ENCODE data around the gene KLF16. TPM values are rescaled to one million over a fixed set of nuclear protein-coding genes. Genes with fewer than 3 reads are reported as not detected.

Gene KLF16
- total RNA-seq, 5 donors from 2014 or later (not counting 1 experiment from before 2014, with no cell fraction given): 29.8 to 61.4 (median 32.7) TPM

DNA sequence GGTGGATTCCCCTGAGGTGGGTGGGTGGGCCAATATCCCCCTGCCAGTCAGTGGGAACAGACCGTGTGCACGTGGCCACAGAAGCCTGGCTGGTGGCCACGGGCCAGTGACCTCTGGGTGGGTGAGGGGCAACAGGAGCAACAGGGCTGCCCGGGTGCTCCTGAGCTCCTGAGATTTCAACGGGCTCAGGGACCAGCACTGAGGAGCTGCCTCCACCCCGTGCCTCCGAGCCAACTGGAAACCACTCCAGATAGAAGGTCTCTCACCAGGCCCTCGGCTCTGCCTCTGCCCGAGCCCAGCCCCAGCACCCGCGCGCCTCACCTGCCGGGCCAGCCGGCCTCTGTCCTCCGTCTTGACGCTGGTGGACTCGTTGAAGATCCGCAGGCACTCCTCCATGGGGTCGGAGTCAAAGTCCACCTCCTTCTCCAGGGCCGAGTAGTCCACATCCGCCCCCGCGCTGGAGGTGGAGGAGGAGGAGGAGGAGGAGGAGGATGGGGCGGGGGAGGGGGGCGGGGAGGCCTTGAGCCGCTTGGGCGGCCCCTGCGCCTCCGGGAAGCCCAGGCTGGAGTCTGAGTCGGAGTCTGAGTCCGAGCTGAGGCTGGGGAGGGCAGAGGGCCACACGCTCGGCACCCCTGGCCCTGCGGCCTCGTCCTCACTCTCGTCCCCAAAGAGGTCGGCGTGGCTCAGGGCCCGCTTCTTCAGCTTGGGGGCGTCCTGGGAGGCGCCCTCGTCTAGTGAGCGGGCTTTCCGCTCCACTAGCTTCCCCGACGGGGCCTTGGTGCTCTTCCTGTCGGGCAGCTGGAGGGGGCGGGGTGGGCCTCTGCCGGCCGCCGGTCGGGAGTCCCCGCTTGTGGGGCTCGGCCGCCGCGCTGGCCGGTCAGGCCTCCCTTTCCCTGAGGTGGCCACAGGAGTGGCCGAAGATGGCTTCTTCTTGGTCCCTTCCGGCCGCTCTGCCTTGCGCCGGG lies 36.5 kb downstream of the KLF16 start:
- no peak overlapping the region for H3K27ac Mint-ChIP-seq
- no peaks in the 10 kb centered on the region for H3K9me3 ChIP-seq
- peaks cover 13% of the 10 kb centered on the region for H3K36me3 Mint-ChIP-seq
- DNase-seq: no peak
- peaks cover 0 to 13% of the 10 kb centered on the region in 2 experiments for H3K4me1 ChIP-seq (ENCODE audit: control insufficient read depth in 1 of 2, extremely low read depth in 1 of 2, insufficient read depth in 2 of 2, low read length in 2 of 2)
- H3K4me3 ChIP-seq (ENCODE audit: control insufficient read depth in 1 of 2, extremely low read depth in 1 of 2, low read length in 1 of 2): no peak overlapping the region
- H3K36me3 ChIP-seq (ENCODE audit: control insufficient read depth in 2 of 2, extremely low read depth in 1 of 2, insufficient read depth in 1 of 2, low read length in 1 of 2): peaks cover 29 to 49% of the 10 kb centered on the region in 2 donors
- H3K9me3 Mint-ChIP-seq: no peaks in the 10 kb centered on the region
- POLR2A ChIA-PET: no interaction called here
- no peaks in the 10 kb centered on the region for H3K27me3 ChIP-seq (replicated peaks in 1 of 2; ENCODE audit: control insufficient read depth in 2 of 2, extremely low read depth in 1 of 2, insufficient read depth in 2 of 2, low read length in 1 of 2)
- H3K4me3 Mint-ChIP-seq: no peak overlapping the region
- no peaks in the 10 kb centered on the region for H3K27me3 Mint-ChIP-seq
- peak in 2 of 4 experiments; percentile 12 to 18 for ATAC-seq (replicated peaks in 1 of 4)
- peaks cover 5 to 10% (median 7%) of the 10 kb centered on the region in 3 donors for H3K4me1 Mint-ChIP-seq
- H3K27ac ChIP-seq (ENCODE audit: low read length): no peak overlapping the region
- 86% methylated on average over 50 of the region's 63 CpGs for WGBS (ENCODE audit: insufficient coverage)
- CTCF ChIA-PET: interaction anchor here (0.6 to 1.5 kb wide), 7 partner anchors 10 to 303 kb away, joined by 3 to 5 read pairs (median 3); no protein-coding TSS in a partner anchor

DNA sequence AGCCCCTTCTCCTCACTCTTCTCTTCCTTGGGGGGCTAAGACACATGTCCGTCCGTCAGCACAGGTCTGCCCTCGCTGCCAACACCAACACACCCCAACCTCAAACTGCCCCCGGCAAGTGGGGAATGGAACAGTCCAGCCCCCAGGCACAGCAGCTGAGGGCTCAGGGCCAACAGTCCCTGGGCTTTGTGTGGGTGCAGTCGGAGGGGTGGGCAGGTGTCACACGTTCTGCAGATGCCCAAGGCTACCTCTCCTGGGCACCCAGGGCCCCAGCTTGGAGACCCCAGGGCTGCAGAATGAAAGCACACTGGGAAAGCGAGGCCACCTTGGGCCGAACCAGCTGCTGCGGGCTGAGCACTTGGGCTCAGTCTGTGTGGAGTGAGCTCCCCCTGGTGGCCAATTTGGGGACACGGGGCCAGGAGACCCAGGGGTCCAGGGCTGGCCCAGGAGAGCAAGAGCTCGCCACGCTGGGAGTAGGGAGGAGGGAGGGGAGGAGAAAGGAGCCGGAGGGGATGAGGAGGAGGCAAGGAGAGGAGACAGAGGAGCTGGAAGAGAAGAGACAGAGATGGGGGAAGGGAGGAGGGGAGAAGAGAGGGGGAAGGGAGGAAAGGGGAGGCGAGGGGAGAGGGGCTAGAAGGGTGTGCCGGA lies 37.3 kb downstream of the KLF16 start:
- no peak overlapping the region for H3K27ac ChIP-seq (ENCODE audit: low read length)
- H3K4me1 ChIP-seq (ENCODE audit: control insufficient read depth in 1 of 2, extremely low read depth in 1 of 2, insufficient read depth in 2 of 2, low read length in 2 of 2): peaks cover 0 to 13% of the 10 kb centered on the region in 2 experiments
- peaks cover 28 to 51% of the 10 kb centered on the region in 2 donors for H3K36me3 ChIP-seq (ENCODE audit: control insufficient read depth in 2 of 2, extremely low read depth in 1 of 2, insufficient read depth in 1 of 2, low read length in 1 of 2)
- H3K4me3 ChIP-seq (ENCODE audit: control insufficient read depth in 1 of 2, extremely low read depth in 1 of 2, low read length in 1 of 2): no peak overlapping the region
- no peak overlapping the region for H3K4me3 Mint-ChIP-seq
- H3K27me3 ChIP-seq (replicated peaks in 1 of 2; ENCODE audit: control insufficient read depth in 2 of 2, extremely low read depth in 1 of 2, insufficient read depth in 2 of 2, low read length in 1 of 2): no peaks in the 10 kb centered on the region
- CTCF ChIA-PET: interaction anchor here (0.6 to 1.5 kb wide), 8 partner anchors 29 to 559 kb away, joined by 3 to 11 read pairs (median 3); no protein-coding TSS in a partner anchor
- H3K36me3 Mint-ChIP-seq: peaks cover 17% of the 10 kb centered on the region
- WGBS (ENCODE audit: insufficient coverage): 47% methylated on average over 11 of the region's 15 CpGs
- POLR2A ChIA-PET: no interaction called here
- DNase-seq (peak; percentile 41 to 86 (median 73)), ATAC-seq (replicated peaks in 1 of 4) (peak; percentile 73 to 81 (median 78))
- H3K4me1 Mint-ChIP-seq: peaks cover 5 to 9% (median 7%) of the 10 kb centered on the region in 3 donors
- H3K9me3 ChIP-seq: no peaks in the 10 kb centered on the region
- H3K9me3 Mint-ChIP-seq: no peaks in the 10 kb centered on the region
- no peak overlapping the region for H3K27ac Mint-ChIP-seq
- H3K27me3 Mint-ChIP-seq: no peaks in the 10 kb centered on the region

DNA sequence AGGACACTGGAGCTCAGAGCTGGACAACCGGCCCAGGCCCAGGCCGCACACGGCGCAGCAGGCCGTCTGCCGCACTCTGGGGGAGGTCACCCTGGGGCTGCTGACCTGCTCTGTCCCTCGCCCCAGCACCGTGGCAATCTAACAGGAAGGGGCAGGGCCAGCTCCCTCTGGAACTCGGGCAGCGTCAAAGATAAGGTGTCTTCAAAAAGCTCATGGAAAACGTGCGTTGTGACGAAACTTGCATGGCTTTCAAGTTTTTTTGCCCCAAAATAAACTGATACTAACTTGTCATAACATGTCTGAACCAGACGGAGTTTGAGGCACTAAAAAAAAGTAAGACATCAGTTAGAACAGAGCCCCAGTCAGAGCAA lies 39.1 kb downstream of the KLF16 start:
- ATAC-seq (replicated peaks in 1 of 4) (no peak), DNase-seq (no peak)
- 92% methylated on average over 14 of the region's 14 CpGs for WGBS (ENCODE audit: insufficient coverage)
- Mint-ChIP-seq H3K27ac (no peak overlapping the region), H3K4me3 (no peak overlapping the region), H3K4me1 (peaks cover 4 to 7% (median 5%) of the 10 kb centered on the region in 3 donors), H3K9me3 (no peaks in the 10 kb centered on the region), H3K27me3 (no peaks in the 10 kb centered on the region), H3K36me3 (peaks cover 22% of the 10 kb centered on the region)
- Histone ChIP-seq H3K27me3 (replicated peaks in 1 of 2; ENCODE audit: control insufficient read depth in 2 of 2, extremely low read depth in 1 of 2, insufficient read depth in 2 of 2, low read length in 1 of 2) (no peaks in the 10 kb centered on the region), H3K4me3 (ENCODE audit: control insufficient read depth in 1 of 2, extremely low read depth in 1 of 2, low read length in 1 of 2) (no peak overlapping the region), H3K4me1 (ENCODE audit: control insufficient read depth in 1 of 2, extremely low read depth in 1 of 2, insufficient read depth in 2 of 2, low read length in 2 of 2) (peaks cover 0 to 13% of the 10 kb centered on the region in 2 experiments), H3K36me3 (ENCODE audit: control insufficient read depth in 2 of 2, extremely low read depth in 1 of 2, insufficient read depth in 1 of 2, low read length in 1 of 2) (peaks cover 37 to 60% of the 10 kb centered on the region in 2 donors), H3K27ac (ENCODE audit: low read length) (no peak overlapping the region), H3K9me3 (no peaks in the 10 kb centered on the region)
- POLR2A ChIA-PET: no interaction called here
- CTCF ChIA-PET: no interaction called here

DNA sequence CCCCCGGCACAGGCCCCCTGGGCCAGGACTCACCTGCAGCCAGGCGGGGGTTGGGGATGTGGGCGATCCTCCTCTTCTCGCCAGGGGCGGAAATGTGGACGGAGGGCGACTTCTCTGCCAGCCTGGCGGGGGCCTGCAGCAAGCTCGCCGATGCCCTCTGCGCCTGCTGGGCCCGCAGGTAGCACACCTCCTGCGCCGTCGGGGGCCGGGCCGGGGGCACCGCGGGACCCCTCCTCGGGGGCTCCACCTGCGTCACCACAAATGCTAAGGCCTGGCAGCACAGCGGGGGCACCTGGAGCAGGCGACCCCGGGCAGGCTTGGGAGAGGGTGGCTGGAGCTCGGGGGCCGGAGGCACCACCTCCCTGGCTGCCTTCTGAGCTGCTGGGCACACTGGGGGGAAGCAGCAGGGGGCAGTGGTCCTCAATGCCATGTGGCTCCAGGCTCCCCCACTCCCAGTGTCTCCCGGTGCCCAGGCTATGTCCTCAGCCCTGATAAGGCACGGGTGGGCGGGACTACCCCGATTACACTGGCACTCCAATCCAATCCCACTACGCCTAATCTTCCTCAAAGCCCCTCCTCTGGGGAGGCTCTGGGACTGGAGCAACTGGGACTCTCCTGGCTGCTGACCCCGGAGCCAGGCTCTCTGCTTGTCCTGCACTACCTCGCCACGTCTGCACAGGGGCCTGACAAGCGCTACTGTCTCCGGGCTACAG lies 39.7 kb downstream of the KLF16 start:
- peaks cover 0 to 13% of the 10 kb centered on the region in 2 experiments for H3K4me1 ChIP-seq (ENCODE audit: control insufficient read depth in 1 of 2, extremely low read depth in 1 of 2, insufficient read depth in 2 of 2, low read length in 2 of 2)
- H3K9me3 ChIP-seq: no peaks in the 10 kb centered on the region
- Mint-ChIP-seq H3K36me3 (peaks cover 22% of the 10 kb centered on the region), H3K4me3 (no peak overlapping the region), H3K9me3 (no peaks in the 10 kb centered on the region), H3K4me1 (peaks cover 4 to 7% (median 5%) of the 10 kb centered on the region in 3 donors), H3K27me3 (no peaks in the 10 kb centered on the region), H3K27ac (no peak overlapping the region)
- peaks cover 35 to 66% of the 10 kb centered on the region in 2 donors for H3K36me3 ChIP-seq (ENCODE audit: control insufficient read depth in 2 of 2, extremely low read depth in 1 of 2, insufficient read depth in 1 of 2, low read length in 1 of 2)
- ChIA-PET POLR2A (no interaction called here), CTCF (interaction anchor here in 1 of 2 donors (0.6 to 1.1 kb wide), 2 partner anchors 9 to 27 kb away, joined by 3 to 4 read pairs; no protein-coding TSS in a partner anchor)
- ATAC-seq (replicated peaks in 1 of 4) (no peak), DNase-seq (no peak)
- 98% methylated on average over 23 of the region's 36 CpGs for WGBS (ENCODE audit: insufficient coverage)
- no peak overlapping the region for H3K4me3 ChIP-seq (ENCODE audit: control insufficient read depth in 1 of 2, extremely low read depth in 1 of 2, low read length in 1 of 2)
- no peak overlapping the region for H3K27ac ChIP-seq (ENCODE audit: low read length)
- no peaks in the 10 kb centered on the region for H3K27me3 ChIP-seq (replicated peaks in 1 of 2; ENCODE audit: control insufficient read depth in 2 of 2, extremely low read depth in 1 of 2, insufficient read depth in 2 of 2, low read length in 1 of 2)

DNA sequence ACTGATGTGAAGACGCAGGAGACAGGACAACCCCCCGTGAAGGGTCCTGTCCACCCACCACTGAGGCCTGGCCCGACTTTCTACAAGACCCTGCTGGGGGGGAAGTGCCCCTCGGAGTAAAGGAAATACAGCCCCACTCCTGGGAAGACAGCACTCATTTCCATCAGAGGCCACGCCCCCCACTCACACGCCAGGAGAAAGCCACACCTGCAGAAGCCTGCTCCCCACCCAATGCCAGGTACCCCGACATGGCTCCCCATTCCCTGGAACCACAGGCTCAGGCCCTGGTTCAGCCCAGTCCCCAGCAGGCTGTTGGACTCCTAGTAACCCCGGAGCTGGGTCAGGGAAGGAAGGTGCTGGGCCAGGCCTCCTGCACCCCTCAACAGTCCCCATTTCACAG lies 40.4 kb downstream of the KLF16 start:
- Mint-ChIP-seq H3K27ac (no peak overlapping the region), H3K27me3 (no peaks in the 10 kb centered on the region), H3K4me1 (peaks cover 4 to 7% (median 5%) of the 10 kb centered on the region in 3 donors), H3K4me3 (no peak overlapping the region), H3K36me3 (peaks cover 25% of the 10 kb centered on the region), H3K9me3 (no peaks in the 10 kb centered on the region)
- ChIA-PET POLR2A (no interaction called here), CTCF (interaction anchor here in 1 of 2 donors (1.1 kb wide), 1 partner anchor 10 kb away, joined by 4 read pairs; no protein-coding TSS in a partner anchor)
- ATAC-seq (replicated peaks in 1 of 4) (no peak), DNase-seq (no peak)
- Histone ChIP-seq H3K27me3 (replicated peaks in 1 of 2; ENCODE audit: control insufficient read depth in 2 of 2, extremely low read depth in 1 of 2, insufficient read depth in 2 of 2, low read length in 1 of 2) (no peaks in the 10 kb centered on the region), H3K9me3 (no peaks in the 10 kb centered on the region), H3K4me3 (ENCODE audit: control insufficient read depth in 1 of 2, extremely low read depth in 1 of 2, low read length in 1 of 2) (no peak overlapping the region), H3K36me3 (ENCODE audit: control insufficient read depth in 2 of 2, extremely low read depth in 1 of 2, insufficient read depth in 1 of 2, low read length in 1 of 2) (peaks cover 39 to 69% of the 10 kb centered on the region in 2 donors), H3K4me1 (ENCODE audit: control insufficient read depth in 1 of 2, extremely low read depth in 1 of 2, insufficient read depth in 2 of 2, low read length in 2 of 2) (peaks cover 0 to 13% of the 10 kb centered on the region in 2 experiments), H3K27ac (ENCODE audit: low read length) (no peak overlapping the region)
- 91% methylated on average over 7 of the region's 8 CpGs for WGBS (ENCODE audit: insufficient coverage)

DNA sequence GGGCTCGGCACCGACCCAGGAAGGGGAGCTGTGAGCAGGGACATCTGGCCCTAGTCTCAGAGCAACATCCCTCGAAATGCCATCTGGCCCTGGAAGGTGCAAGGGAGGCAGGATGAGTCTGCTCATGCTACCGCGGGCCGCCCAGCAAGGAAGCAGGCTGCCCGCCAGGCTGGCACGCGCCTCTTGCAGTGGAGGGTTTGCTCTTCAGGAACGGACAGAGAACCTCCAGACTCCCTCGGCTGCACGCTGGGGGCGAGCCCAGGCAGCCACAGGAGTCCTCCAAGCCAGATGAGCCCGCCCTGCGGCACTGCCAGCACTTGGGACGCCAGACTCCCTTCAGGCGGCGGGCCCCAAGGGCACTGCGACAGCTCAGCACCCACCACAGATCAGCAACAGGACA lies 41.2 kb downstream of the KLF16 start:
- peak overlapping the region in 1 of 2 donors; percentile 55 for H3K27ac Mint-ChIP-seq

More for the DNA sequence above, 41.2 kb downstream of the KLF16 start:
- Histone ChIP-seq H3K4me3 (ENCODE audit: control insufficient read depth in 1 of 2, extremely low read depth in 1 of 2, low read length in 1 of 2) (no peak overlapping the region), H3K4me1 (ENCODE audit: control insufficient read depth in 1 of 2, extremely low read depth in 1 of 2, insufficient read depth in 2 of 2, low read length in 2 of 2) (peaks cover 0 to 13% of the 10 kb centered on the region in 2 experiments), H3K27ac (ENCODE audit: low read length) (no peak overlapping the region), H3K36me3 (ENCODE audit: control insufficient read depth in 2 of 2, extremely low read depth in 1 of 2, insufficient read depth in 1 of 2, low read length in 1 of 2) (peaks cover 34 to 70% of the 10 kb centered on the region in 2 donors), H3K9me3 (no peaks in the 10 kb centered on the region), H3K27me3 (replicated peaks in 1 of 2; ENCODE audit: control insufficient read depth in 2 of 2, extremely low read depth in 1 of 2, insufficient read depth in 2 of 2, low read length in 1 of 2) (no peaks in the 10 kb centered on the region)
- Mint-ChIP-seq H3K4me1 (peaks cover 4 to 7% (median 5%) of the 10 kb centered on the region in 3 donors), H3K36me3 (peaks cover 26% of the 10 kb centered on the region), H3K4me3 (no peak overlapping the region), H3K27me3 (no peaks in the 10 kb centered on the region), H3K9me3 (no peaks in the 10 kb centered on the region)
- DNase-seq (no peak), ATAC-seq (replicated peaks in 1 of 4) (no peak)
- WGBS (ENCODE audit: insufficient coverage): 98% methylated on average over 15 of the region's 19 CpGs
- POLR2A ChIA-PET: no interaction called here
- CTCF ChIA-PET: no interaction called here
